Measurements from ENCODE around the gene GFER.
"Not testable (repeated sequence)": the region's sequence is repeated elsewhere in the genome, so short reads cannot be mapped to it uniquely, and the experiment has no call there.

The GFER gene

DNA sequence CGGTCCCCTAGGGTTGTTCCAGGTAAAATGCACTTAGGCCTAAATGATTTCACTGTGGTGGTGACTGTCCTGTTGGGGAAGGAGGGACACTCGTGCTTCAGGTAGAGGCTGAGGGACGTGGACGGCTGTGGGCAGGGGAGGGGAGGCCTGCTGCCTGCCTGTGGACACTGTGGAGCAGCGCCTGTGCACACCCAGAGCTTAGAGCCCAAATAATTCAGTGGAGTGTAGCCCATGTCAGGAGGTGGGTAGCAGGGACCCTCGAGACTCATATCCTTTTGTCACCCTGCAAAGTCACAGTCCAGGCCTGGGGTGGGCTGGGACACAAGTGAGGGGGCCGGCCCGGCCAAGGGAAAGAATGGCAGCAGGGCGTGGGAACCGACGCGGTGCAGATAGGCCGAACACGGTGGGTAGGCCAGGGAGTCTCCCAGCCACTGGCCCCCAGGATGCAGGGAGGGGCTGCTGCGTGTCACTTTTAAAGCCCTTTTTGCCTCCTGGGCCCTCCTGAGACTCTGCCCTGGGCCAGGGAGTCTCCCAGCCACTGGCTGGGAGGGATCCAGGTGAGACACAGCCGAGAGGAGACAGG is 42.0 kb downstream of the GFER start:
- no peak for DNase-seq (ENCODE audit: low read depth in 3 of 3, low spot score in 1 of 3)

DNA sequence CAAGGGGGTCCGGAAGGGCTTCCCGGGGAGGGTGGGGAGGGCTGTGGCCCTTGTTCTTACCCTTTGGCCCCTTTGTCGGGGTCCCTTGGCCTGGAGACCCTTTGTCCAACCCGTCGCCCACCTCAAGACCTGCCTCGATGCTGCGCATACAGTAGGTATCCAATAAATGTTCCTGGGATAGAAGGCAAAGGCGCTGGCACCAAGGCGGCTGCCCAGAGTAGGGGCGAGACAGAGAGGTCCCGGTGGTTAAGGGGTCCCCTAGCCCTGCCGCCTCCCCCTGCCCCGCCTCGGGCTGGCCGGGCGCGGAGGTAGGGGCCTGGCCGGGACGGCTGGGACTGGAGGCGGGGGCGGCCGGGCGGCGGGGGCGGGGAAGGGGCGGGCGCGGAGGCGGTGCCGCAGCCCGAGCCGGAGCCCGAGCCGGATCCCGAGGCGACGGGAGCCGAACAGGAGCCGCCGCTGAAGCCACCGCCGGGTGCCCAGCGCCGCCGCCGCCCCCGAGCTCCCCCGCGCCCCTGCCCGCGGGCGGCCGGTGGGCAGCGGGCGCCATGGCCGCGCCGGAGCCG is 42.5 kb downstream of the GFER start, which contains the start of gene NHERF2:
Gene NHERF2, plus strand, starts transcription at position 442 of the 563 bp plus-strand sequence. Its CDS starts 104 bp downstream, at position 546.
- DNase-seq (ENCODE audit: low read depth in 3 of 3, low spot score in 1 of 3): no peak

DNA sequence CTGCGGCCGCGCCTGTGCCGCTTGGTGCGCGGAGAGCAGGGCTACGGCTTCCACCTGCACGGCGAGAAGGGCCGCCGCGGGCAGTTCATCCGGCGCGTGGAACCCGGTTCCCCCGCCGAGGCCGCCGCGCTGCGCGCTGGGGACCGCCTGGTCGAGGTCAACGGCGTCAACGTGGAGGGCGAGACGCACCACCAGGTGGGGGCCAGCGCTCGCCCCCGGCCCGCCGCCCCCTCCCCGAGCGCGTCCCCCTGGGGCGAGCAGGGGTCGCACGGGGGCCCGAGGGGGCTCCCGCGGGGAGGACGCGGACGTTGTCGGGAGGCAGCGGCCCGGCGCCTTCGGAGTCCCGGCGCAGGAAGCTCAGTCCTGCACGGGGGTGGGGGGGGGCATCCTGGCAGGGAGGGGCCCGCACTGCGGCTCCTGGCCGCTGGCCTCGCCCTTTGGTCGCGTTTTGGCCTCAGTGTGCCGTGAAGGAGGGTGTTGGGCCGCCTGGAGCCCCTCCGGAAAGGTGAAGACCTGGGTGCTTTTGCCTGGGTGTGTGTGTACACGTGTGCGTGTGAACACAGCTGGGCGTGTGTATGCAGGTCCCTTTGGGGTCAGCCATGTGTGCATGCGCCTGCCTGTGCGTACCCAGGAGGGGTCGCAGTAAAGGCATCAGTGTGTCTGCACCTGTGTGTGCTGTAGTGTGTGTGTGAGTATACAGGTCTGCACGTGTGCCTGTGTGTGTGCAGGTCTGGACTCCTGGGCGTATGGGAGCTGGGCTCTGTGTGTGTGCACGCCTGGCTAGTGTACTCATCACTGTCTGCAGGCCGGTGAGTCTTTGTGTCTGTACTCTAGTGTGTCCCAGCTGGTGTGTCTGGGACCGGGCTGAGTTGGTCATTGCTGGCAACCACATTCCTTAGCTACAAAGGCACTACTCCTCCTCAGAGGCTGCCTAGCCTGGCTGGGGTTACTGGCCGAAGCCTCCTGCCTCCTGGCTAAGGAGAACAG is 43.3 kb downstream of the GFER start:
- no peak for DNase-seq (ENCODE audit: low read depth in 3 of 3, low spot score in 1 of 3)

DNA sequence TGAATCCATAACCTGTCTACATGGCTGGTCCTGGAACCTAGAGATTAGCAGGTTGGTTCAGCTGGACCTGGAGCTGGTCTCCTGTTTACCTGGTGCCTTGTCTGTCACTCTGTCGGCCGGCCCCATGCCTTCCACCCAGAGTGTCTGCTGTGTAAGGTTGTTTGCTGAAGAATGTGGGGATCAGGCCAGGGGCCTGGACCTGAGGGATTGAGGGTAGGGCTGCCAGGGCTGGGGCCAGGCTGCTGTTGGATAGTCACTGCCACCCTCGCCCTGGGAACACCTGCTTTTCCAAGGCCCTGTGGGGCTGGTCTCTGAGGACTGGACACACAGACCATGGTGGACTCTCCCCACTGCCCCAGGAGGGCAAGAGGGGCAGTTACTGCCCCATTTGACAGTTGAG is 44.2 kb downstream of the GFER start:
- no peak for DNase-seq (ENCODE audit: low read depth in 3 of 3, low spot score in 1 of 3)

DNA sequence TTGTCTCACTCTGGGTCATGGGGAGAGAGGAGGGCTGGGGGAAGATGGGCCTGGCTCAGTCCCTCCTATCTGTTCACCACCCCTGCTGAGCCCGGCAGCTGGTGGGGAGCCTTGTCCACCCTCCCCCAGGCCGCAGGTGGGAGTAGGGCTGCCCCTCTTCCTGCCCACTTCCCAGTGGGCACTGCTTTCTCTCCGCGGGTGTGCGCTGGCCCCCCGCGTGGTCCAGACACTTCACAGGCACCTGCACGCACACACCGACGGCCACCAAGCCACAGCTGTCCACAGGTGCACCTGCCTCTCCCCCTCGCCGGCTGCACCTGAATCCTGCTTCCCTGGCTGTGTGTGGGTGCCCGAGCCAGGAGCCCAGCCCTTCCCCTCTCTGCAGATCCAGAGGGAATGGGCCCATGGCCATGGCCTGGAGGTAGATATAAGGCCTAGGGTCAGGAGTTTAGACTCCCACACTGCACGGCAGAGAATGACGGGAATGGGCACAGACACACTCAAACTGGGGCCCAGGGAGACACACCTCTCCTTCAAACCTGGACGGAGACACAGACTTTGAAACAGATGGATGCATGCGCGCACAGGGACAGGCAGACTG is 44.7 kb downstream of the GFER start:
- no peak for DNase-seq (ENCODE audit: low read depth in 3 of 3, low spot score in 1 of 3)

DNA sequence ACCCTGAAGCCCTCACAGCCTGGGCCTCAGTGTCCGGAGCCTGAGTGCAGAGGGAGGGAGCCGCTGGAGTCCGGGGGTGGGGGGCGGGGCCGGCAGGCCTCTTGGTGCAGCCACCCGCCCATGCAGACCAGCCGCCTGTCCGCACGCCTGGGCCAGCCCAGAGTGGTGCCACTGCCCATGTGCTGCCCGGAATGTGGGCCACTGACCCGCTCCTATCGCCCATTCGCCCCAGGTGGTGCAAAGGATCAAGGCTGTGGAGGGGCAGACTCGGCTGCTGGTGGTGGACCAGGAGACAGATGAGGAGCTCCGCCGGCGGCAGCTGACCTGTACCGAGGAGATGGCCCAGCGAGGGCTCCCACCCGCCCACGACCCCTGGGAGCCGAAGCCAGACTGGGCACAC is 45.4 kb downstream of the GFER start:
- no peak for DNase-seq (ENCODE audit: low read depth in 3 of 3, low spot score in 1 of 3)

DNA sequence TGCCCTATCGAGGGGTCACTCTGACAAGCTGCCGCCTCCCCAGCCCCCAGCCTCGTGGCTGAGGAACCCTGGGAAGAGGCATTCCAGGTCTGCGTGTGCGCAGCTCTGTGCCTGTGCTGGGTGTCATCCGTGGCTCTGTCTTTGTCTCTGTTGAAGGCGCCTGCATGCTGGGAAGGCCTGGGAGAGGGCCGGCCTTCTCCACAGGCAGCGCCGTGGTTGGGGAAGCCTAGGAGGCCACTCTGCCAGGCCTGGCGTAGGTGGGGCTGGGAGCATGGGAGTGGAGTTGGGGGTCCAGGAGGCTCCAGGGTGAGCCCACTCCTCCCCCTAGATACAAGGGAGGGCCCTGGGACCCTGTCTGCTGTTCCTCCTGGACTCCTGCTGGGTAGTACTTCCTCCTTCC is 46.0 kb downstream of the GFER start:
- no peak for DNase-seq (ENCODE audit: low read depth in 3 of 3, low spot score in 1 of 3)

DNA sequence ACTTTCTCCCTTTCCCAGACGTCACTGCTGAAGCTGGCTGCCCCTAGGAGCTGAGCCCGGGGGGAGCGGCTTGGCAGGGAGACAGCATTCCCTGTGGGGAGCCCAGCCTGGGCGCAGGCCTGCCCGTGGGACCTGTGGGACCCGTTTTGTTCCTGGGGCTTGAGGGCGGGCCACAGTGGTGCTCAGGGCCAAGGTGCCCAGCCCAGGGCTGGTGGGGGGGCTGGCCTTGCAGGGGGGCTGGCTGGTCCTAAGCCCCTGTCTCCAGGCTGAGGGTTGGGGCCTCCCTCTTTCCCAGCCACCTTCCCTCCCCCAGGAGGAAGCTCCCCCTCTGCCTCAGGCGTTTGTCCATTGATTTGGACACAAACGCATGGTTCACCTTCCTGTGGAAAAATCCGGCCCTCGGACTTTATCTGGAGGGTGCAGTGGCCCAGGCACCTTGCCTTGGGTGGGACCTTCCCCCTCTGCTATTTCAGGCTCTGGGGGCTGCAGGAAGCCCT is 47.1 kb downstream of the GFER start:
- DNase-seq (ENCODE audit: low read depth in 3 of 3, low spot score in 1 of 3): no peak

DNA sequence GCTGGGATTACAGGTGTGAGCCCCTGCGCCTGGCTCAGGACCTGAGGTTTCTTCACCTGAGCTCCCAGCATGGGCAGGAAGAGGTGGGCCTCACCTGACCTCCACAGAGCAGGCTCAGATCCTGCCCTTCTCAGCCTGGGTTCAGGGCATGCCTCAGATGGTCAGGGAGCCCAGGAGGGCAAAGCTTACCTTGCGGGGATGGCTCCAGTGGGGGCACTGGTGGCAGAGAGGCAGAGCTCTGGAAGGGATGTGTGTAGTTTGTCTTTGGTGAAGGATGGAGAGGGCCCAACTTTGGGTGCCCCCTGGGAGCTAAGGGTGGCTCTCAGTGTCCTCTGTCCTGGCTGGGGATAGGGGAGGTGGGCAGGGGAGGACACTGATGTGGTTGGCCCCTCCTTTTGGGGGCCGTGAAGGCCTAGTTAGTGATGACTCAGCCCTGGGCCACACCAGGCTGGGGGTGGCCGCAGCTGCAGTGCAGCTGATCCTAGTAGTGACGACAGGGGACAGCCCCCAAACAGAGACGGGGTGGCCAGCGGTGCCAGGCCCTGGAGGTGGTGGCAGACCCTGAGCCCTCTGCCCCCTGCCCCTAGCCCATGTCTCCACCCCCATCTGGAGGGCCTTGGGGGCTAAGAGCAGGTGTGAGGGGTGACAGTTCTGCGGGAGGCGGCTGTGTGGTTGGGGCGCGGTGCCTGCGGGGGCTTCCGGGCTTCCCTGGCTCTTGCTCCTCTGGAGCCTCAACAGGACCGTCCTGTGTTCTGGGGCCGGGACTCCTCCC is 48.5 kb downstream of the GFER start:
- DNase-seq (ENCODE audit: low read depth in 3 of 3, low spot score in 1 of 3): no peak

DNA sequence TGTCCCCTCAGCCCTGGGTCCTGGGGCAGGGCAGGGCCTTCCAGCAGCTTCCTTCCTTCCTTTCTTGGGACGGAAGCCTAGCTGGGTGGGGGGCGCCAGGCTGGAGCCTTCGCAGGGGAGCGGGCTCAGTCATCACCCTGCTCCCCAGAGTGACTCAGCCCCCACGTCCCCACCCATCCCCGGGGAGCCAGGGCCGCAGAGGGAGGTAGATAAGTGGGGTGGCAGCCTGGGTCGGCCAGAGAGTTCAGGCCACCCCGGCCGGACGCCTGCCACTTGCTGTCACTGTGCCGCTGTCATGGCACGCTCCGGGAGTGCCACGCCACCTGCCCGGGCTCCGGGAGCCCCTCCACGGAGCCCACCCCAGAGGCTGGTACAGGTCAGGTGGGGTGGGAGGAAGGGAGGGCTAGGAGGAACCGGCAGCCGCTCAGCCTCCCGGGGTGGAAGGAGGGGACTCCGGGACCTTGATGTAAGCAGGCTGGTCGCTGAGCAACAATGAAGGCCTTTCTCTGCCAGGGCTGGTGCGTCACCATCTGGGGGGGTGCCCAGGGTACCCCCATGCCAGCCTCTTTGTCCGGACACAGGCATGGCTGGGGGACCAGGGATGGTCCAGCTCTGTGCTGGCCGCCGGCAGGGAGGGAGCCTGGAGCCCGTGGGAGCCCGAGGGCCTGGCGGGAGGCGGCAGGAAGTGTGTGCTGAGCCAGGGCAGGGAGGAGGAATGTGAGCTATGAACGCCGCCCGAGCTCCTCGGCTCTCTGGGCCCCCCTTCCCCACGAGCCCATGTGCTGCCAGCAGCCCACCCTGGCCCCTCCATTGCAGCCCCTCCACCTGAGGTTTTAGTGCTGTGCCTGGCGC is 49.3 kb downstream of the GFER start:
- no peak for DNase-seq (ENCODE audit: low read depth in 3 of 3, low spot score in 1 of 3)

DNA sequence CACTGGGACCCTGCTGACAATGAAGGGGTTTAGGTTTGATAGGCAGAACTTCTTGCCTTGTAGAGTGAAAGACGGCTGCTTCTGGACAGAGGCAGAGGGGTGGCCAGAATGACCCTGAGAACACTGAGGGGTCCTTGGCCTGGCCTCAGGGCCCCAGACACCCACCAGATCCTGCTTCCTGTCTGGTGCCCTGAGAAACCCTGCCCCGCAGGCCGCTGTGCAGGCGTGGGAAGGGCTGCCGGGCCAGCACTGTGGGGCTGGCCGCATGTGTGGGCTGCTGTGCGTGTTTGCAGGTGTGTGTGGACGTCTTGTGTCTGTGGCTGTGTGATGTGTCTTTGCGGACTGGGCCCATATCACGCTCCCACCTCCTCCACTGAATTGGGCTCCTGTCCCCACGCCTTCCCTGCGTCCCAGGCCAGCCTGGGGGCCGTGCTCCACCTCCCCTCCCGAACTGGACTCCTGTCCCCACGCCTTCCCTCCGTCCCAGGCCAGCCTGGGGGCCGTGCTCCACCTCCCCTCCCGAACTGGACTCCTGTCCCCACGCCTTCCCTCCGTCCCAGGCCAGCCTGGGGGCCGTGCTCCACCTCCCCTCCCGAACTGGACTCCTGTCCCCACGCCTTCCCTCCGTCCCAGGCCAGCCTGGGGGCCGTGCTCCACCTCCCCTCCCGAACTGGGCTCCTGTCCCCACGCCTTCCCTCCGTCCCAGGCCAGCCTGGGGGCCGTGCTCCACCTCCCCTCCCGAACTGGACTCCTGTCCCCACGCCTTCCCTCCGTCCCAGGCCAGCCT is 50.1 kb downstream of the GFER start:
- not testable (repeated sequence) for DNase-seq (ENCODE audit: low read depth in 3 of 3, low spot score in 1 of 3)

DNA sequence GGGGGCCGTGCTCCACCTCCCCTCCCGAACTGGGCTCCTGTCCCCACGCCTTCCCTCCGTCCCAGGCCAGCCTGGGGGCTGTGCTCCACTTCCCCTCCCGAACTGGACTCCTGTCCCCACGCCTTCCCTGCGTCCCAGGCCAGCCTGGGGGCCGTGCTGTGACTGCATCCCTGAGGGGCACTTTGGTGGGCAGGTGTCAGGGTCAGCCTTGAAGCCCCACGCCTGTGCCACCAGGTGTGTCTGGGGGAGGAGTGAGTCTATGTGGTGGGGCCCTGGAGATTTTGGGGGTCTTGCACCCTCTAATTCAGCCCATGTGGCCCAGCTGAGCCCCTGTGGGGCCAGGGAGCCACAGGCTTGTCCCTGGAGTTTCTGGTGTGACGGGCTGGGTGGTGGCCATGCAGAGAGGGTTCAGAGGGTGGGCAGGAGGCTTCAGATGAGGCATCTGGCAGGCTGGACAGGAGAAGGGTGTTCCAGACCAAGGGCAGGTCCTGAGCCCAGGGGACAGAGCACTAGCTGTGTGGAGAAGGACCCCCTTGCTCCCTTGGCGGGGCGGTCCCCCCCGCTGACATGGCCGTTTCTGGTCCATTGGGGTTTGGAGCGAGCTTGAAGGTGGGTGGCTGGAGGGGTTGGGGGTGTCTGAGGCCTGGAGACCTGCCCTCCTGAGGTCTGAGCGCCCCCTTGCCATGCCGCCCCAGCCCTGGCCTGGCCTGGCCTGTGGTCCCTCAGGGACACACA is 50.9 kb downstream of the GFER start:
- no peak for DNase-seq (ENCODE audit: low read depth in 3 of 3, low spot score in 1 of 3)

DNA sequence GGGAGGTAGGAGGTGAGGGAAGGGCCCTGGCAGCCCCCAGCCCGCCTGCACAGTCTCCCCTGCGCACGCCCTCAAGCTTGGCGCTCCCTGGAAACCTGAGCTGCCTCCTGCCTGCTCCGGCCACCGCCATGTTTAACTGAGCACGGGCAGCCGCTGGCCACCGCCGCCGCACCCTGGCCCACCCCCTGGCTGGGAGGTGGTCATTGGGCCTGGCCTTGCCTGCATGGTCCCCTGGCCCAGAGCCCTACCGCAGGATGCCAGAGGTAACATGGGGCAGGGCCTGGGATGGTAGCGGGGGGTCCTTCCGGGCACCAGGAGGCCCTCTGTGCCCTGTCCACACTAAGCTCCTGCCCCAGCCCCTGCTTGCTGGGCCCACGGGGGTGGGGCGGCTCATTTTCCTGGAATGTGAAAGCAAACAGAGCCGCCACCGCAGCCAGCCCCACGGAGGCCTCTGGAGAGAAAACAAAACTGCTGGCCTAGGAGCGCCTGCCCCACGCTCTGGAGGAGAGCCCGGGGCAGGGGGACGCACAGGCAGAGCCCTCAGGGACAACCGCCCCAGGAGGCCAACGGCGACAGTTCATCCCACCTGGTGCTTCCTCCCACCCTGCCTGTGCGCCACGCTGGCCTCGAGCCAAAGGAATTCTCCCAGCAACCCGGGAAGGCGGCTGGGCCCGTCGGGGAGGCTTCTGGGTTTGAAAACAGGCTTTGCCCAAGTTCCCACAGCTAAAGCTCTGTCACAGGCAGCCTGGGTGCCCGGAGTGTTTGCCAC is 51.6 kb downstream of the GFER start:
- no peak for DNase-seq (ENCODE audit: low read depth in 3 of 3, low spot score in 1 of 3)

DNA sequence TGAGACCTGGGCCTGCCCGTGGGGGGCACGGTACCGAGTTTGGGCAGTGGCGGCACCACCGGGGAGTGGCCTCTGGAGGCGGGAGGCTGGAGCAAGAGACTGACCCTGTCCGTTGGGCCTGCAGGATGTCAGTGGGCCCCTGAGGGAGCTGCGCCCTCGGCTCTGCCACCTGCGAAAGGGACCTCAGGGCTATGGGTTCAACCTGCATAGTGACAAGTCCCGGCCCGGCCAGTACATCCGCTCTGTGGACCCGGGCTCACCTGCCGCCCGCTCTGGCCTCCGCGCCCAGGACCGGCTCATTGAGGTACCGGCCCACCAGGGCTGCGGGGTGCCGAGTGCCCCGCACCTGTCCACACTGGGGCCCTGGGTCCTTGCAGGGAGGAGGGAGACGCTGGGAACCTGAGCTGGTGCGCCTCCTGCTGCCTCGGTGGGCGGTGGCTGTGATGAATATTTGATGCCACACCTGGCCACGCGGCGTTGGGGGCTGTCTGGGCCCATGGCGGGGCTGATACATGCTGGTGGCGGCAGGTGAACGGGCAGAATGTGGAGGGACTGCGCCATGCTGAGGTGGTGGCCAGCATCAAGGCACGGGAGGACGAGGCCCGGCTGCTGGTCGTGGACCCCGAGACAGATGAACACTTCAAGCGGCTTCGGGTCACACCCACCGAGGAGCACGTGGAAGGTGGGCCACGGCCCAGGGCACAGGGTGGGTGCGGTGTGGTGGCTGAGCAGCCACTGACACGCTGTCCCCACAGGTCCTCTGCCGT is 52.4 kb downstream of the GFER start:
- DNase-seq (ENCODE audit: low read depth in 3 of 3, low spot score in 1 of 3): no peak

DNA sequence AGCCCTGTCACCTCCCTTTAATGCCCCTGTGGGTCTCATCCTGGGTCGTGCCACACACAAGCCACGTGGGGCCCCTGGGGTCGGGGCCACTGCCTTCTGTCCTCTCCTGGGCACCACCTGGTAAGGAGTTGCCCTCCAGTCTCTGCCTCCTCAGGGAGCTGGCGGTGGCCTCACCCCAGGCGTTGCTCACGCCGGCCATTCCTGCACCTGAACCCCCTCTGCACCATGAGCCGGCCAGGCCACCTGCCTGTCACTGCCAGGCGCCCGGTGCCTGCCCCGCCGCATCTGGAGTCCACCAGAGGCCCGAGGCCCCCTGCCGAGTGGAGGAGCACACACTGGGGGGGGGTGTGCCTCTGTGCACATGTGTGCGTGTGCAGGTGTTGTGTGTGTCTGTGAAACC is 53.1 kb downstream of the GFER start:
- no peak for DNase-seq (ENCODE audit: low read depth in 3 of 3, low spot score in 1 of 3)

Data from stimulated activated CD4-positive, alpha-beta T cell treated with anti-CD3 and anti-CD28 coated beads, TNF-alpha, amount 100 ng/mL, for 1 hour (primary cell).